ENCODE data around the gene HS3ST4.

The HS3ST4 gene

GRCh38 chr16:26012376-26012775 lies 320.6 kb downstream of the HS3ST4 start:
- TF ChIP-seq CTCF (IDR thresholded peaks at IDR 0.05): no peak
- H3K9me3 ChIP-seq (ENCODE audit: control insufficient read depth, low read length): no peaks in the 10 kb centered on the region
- no peak overlapping the region for H2AFZ ChIP-seq
- no peak overlapping the region for H3K4me3 ChIP-seq (ENCODE audit: low read depth, low read length)
- H3K4me2 ChIP-seq (ENCODE audit: low read length): no peak overlapping the region
- H3K79me2 ChIP-seq: peaks cover 6% of the 10 kb centered on the region
- no peaks in the 10 kb centered on the region for H3K27me3 ChIP-seq (ENCODE audit: control insufficient read depth, insufficient read depth, low read length)
- no peak overlapping the region for H3K27ac ChIP-seq
- no peaks in the 10 kb centered on the region for H3K36me3 ChIP-seq (ENCODE audit: control insufficient read depth, insufficient read depth, low read length)
- no peaks in the 10 kb centered on the region for H3K4me1 ChIP-seq
- no peak overlapping the region for H3K9ac ChIP-seq

- Histone ChIP-seq H3K27ac (no peak overlapping the region), H3K27me3 (ENCODE audit: control insufficient read depth, insufficient read depth, low read length) (no peaks in the 10 kb centered on the region), H3K9me3 (ENCODE audit: control insufficient read depth, low read length) (no peaks in the 10 kb centered on the region), H3K9ac (no peak overlapping the region), H2AFZ (no peak overlapping the region), H3K4me2 (ENCODE audit: low read length) (no peak overlapping the region), H3K4me3 (ENCODE audit: low read depth, low read length) (no peak overlapping the region), H3K36me3 (ENCODE audit: control insufficient read depth, insufficient read depth, low read length) (no peaks in the 10 kb centered on the region), H3K4me1 (no peaks in the 10 kb centered on the region), H3K79me2 (peaks cover 9% of the 10 kb centered on the region)
- no peak for TF ChIP-seq CTCF (IDR thresholded peaks at IDR 0.05)
These were observed 324.0 kb downstream of the HS3ST4 start for GRCh38 chr16:26015776-26016175.

GRCh38 chr16:26016989-26017388 lies 325.2 kb downstream of the HS3ST4 start:
- no peak overlapping the region for H3K9ac ChIP-seq
- H3K36me3 ChIP-seq (ENCODE audit: control insufficient read depth, insufficient read depth, low read length): no peaks in the 10 kb centered on the region
- no peaks in the 10 kb centered on the region for H3K9me3 ChIP-seq (ENCODE audit: control insufficient read depth, low read length)
- TF ChIP-seq CTCF (IDR thresholded peaks at IDR 0.05): no peak
- H3K27me3 ChIP-seq (ENCODE audit: control insufficient read depth, insufficient read depth, low read length): no peaks in the 10 kb centered on the region
- no peak overlapping the region for H3K4me2 ChIP-seq (ENCODE audit: low read length)
- H3K4me3 ChIP-seq (ENCODE audit: low read depth, low read length): no peak overlapping the region
- peaks cover 9% of the 10 kb centered on the region for H3K79me2 ChIP-seq
- H3K4me1 ChIP-seq: no peaks in the 10 kb centered on the region
- no peak overlapping the region for H2AFZ ChIP-seq
- H3K27ac ChIP-seq: no peak overlapping the region

GRCh38 chr16:26019381-26020242 lies 327.9 kb downstream of the HS3ST4 start:
- H3K4me2 ChIP-seq (ENCODE audit: low read length): no peak overlapping the region
- no peak overlapping the region for H3K27ac ChIP-seq
- no peaks in the 10 kb centered on the region for H3K9me3 ChIP-seq (ENCODE audit: control insufficient read depth, low read length)
- peaks cover 14% of the 10 kb centered on the region for H3K79me2 ChIP-seq
- no peaks in the 10 kb centered on the region for H3K36me3 ChIP-seq (ENCODE audit: control insufficient read depth, insufficient read depth, low read length)
- H3K9ac ChIP-seq: no peak overlapping the region
- H3K4me3 ChIP-seq (ENCODE audit: low read depth, low read length): no peak overlapping the region
- H3K27me3 ChIP-seq (ENCODE audit: control insufficient read depth, insufficient read depth, low read length): no peaks in the 10 kb centered on the region
- no peaks in the 10 kb centered on the region for H3K4me1 ChIP-seq
- no peak for TF ChIP-seq CTCF (IDR thresholded peaks at IDR 0.05)
- no peak overlapping the region for H2AFZ ChIP-seq
